Measurements from ENCODE around the gene POMT1.
"Not testable (repeated sequence)": the region's sequence is repeated elsewhere in the genome, so short reads cannot be mapped to it uniquely, and the experiment has no call there.

POMT1 gene

DNA sequence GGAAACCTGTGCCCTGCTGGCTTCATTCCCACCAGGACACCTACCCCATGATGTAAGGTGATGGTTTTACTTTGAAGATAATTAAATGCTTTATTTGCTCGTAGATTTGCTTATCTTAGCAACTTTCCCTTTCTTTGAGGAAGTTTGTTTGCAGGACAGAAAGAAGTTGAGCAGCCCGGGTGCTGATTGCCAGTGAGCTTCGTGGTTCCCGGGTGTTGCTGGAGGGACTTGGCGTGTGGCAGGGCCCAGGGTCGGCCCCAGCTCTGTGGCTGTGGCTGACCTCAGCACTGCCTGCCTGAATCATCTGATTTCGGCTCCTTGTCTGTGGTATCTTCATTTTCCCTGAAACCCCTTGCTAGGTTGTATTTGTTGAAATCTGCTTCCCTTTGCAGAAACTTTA, 8.7 kb downstream of the POMT1 start:
- no peak overlapping the region for H3K4me2 ChIP-seq
- no peak overlapping the region for H2AFZ ChIP-seq (ENCODE audit: low read depth)
- peaks cover 3% of the 10 kb centered on the region; the same call in 1 of the 2 replicates for H3K79me2 ChIP-seq (ENCODE audit: insufficient read depth, low read depth)
- H3K27me3 ChIP-seq (ENCODE audit: insufficient read depth, low read depth) = no peaks in the 10 kb centered on the region
- peaks cover 9% of the 10 kb centered on the region; the same call in 1 of the 2 replicates for H3K36me3 ChIP-seq (ENCODE audit: insufficient read depth)
- TF ChIP-seq, protein P1, sequence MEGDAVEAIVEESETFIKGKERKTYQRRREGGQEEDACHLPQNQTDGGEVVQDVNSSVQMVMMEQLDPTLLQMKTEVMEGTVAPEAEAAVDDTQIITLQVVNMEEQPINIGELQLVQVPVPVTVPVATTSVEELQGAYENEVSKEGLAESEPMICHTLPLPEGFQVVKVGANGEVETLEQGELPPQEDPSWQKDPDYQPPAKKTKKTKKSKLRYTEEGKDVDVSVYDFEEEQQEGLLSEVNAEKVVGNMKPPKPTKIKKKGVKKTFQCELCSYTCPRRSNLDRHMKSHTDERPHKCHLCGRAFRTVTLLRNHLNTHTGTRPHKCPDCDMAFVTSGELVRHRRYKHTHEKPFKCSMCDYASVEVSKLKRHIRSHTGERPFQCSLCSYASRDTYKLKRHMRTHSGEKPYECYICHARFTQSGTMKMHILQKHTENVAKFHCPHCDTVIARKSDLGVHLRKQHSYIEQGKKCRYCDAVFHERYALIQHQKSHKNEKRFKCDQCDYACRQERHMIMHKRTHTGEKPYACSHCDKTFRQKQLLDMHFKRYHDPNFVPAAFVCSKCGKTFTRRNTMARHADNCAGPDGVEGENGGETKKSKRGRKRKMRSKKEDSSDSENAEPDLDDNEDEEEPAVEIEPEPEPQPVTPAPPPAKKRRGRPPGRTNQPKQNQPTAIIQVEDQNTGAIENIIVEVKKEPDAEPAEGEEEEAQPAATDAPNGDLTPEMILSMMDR (conservative IDR thresholded peaks at IDR 0.05; ENCODE audit: low read depth, low read length) = no peak
- H3K27ac ChIP-seq = no peak overlapping the region
- no peak overlapping the region for H3K9ac ChIP-seq
- H4K20me1 ChIP-seq (ENCODE audit: insufficient read depth) = no peaks in the 10 kb centered on the region
- no peaks in the 10 kb centered on the region for H3K4me1 ChIP-seq (ENCODE audit: low read depth, poor library complexity, severe bottlenecking)
- H3K4me3 ChIP-seq (IDR thresholded peaks at IDR 0.05; ENCODE audit: insufficient read depth, low read depth, low read length) = no peak overlapping the region

DNA sequence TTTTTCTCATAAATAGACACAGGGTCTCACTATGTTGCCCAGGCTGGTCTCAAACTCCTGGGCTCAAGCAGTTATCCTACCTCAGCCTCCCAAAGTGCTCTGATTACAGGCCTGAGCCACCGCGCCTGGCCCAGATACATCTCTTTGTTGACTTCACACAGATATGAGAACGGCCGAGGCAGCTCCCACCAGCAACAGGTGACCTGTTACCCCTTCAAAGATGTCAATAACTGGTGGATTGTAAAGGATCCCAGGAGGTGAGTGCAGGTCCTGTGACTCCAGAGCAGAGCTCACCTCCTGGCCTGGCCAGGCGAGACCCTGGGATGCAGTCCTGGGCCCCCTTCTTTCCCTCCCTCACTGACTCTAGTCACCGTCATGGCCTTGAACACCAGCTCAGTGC, 9.2 kb downstream of the POMT1 start:
- Histone ChIP-seq H3K27me3 (ENCODE audit: insufficient read depth, low read depth) (no peaks in the 10 kb centered on the region), H3K9ac (no peak overlapping the region), H3K79me2 (ENCODE audit: insufficient read depth, low read depth) (no peaks in the 10 kb centered on the region), H3K4me3 (IDR thresholded peaks at IDR 0.05; ENCODE audit: insufficient read depth, low read depth, low read length) (no peak overlapping the region), H3K4me2 (no peak overlapping the region), H3K27ac (no peak overlapping the region), H4K20me1 (ENCODE audit: insufficient read depth) (no peaks in the 10 kb centered on the region), H3K4me1 (ENCODE audit: low read depth, poor library complexity, severe bottlenecking) (no peaks in the 10 kb centered on the region), H2AFZ (ENCODE audit: low read depth) (no peak overlapping the region), H3K36me3 (ENCODE audit: insufficient read depth) (peaks cover 13% of the 10 kb centered on the region; the same call in 1 of the 2 replicates)
- TF ChIP-seq, protein P1 (conservative IDR thresholded peaks at IDR 0.05; ENCODE audit: low read depth, low read length) = no peak

DNA sequence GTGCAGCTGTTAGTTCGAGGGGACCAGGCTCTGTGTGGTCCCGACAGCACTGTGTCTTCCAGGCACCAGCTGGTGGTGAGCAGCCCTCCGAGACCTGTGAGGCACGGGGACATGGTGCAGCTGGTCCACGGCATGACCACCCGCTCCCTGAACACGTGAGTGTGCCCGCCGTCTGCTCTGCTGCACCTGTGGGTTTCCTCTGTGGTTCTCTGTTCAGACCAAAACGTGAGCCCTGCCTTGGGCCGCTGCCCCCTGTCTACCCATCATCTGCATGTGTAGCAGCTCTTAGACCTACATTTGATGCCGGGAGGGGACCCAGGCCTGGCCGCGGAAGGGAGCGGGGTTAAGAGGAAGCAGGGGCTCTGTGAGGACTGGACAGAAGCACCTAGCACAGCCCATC, 10.5 kb downstream of the POMT1 start:
- Histone ChIP-seq H3K9ac (no peak overlapping the region), H2AFZ (ENCODE audit: low read depth) (no peak overlapping the region), H3K27me3 (ENCODE audit: insufficient read depth, low read depth) (no peaks in the 10 kb centered on the region), H3K4me3 (IDR thresholded peaks at IDR 0.05; ENCODE audit: insufficient read depth, low read depth, low read length) (no peak overlapping the region), H3K4me1 (ENCODE audit: low read depth, poor library complexity, severe bottlenecking) (no peaks in the 10 kb centered on the region), H3K27ac (no peak overlapping the region), H3K4me2 (no peak overlapping the region), H3K36me3 (ENCODE audit: insufficient read depth) (peaks cover 13% of the 10 kb centered on the region; the same call in 1 of the 2 replicates), H4K20me1 (ENCODE audit: insufficient read depth) (no peaks in the 10 kb centered on the region), H3K79me2 (ENCODE audit: insufficient read depth, low read depth) (no peaks in the 10 kb centered on the region)
- TF ChIP-seq, protein P1 (conservative IDR thresholded peaks at IDR 0.05; ENCODE audit: low read depth, low read length) = no peak

DNA sequence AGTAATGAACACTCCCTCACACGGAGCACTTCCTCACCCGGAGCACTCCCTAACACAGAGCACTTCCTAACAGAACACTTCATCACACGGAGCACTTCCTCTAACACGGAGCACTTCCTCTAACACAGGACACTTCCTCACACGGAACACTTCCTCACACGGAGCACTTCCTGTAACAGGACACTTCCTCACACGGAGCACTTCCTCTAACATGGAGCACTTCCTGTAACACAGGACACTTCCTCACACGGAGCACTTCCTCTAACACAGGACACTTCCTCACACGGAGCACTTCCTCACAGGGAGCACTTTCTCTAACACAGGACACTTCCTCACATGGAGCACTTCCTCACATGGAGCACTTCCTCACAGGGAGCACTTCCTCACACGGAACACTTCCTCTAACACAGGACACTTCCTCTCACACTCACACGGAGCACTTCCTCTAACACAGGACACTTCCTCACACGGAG, 12.9 kb downstream of the POMT1 start:
- not testable (repeated sequence) for H2AFZ ChIP-seq (ENCODE audit: low read depth); H4K20me1 ChIP-seq (ENCODE audit: insufficient read depth); H3K27ac ChIP-seq; H3K79me2 ChIP-seq (ENCODE audit: insufficient read depth, low read depth); H3K4me3 ChIP-seq (IDR thresholded peaks at IDR 0.05; ENCODE audit: insufficient read depth, low read depth, low read length); H3K27me3 ChIP-seq (ENCODE audit: insufficient read depth, low read depth); H3K4me1 ChIP-seq (ENCODE audit: low read depth, poor library complexity, severe bottlenecking); H3K4me2 ChIP-seq; H3K9ac ChIP-seq
- H3K36me3 ChIP-seq (ENCODE audit: insufficient read depth) = peaks cover 13% of the 10 kb centered on the region; the same call in 1 of the 2 replicates

DNA sequence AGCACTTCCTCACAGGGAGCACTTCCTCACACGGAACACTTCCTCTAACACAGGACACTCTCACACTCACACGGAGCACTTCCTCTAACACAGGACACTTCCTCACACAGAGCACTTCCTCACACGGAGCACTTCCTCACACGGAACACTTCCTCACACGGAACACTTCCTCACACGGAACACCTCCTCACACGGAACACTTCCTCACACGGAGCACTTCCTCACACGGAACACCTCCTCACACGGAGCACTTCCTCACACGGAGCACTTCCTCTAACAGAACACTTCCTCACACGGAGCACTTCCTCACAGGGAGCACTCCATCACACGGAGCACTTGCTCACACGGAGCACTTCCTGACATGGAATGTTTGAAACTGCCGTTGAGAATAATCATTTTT, 13.4 kb downstream of the POMT1 start:
- peaks cover 13% of the 10 kb centered on the region; the same call in 1 of the 2 replicates for H3K36me3 ChIP-seq (ENCODE audit: insufficient read depth)
- no peaks in the 10 kb centered on the region for H4K20me1 ChIP-seq (ENCODE audit: insufficient read depth)
- no peak overlapping the region for H3K9ac ChIP-seq
- no peak overlapping the region for H2AFZ ChIP-seq (ENCODE audit: low read depth)
- H3K79me2 ChIP-seq (ENCODE audit: insufficient read depth, low read depth) = no peaks in the 10 kb centered on the region
- H3K27ac ChIP-seq = no peak overlapping the region
- no peak overlapping the region for H3K4me3 ChIP-seq (IDR thresholded peaks at IDR 0.05; ENCODE audit: insufficient read depth, low read depth, low read length)
- TF ChIP-seq, protein P1 (conservative IDR thresholded peaks at IDR 0.05; ENCODE audit: low read depth, low read length) = no peak
- H3K27me3 ChIP-seq (ENCODE audit: insufficient read depth, low read depth) = no peaks in the 10 kb centered on the region
- no peak overlapping the region for H3K4me2 ChIP-seq
- H3K4me1 ChIP-seq (ENCODE audit: low read depth, poor library complexity, severe bottlenecking) = no peaks in the 10 kb centered on the region

Measured in KMS-11 (cell line).